Stimulated activated CD8-positive, alpha-beta memory T cell treated with anti-CD3 and anti-CD28 coated beads, Interleukin-12 subunit alpha, Interleukin-12 subunit beta, amount 100 ng/mL, for 1 hour (primary cell): Measurements from ENCODE around the gene SLC25A4.
"Not testable (repeated sequence)": the region's sequence is repeated elsewhere in the genome, so short reads cannot be mapped to it uniquely, and the experiment has no call there.

Experiments
- DNase-seq: peaks from one replicate; pipeline ENCODE4 v3.0.0-alpha.2; 2020; ENCODE audit warnings: low read depth

The SLC25A4 gene

DNA sequence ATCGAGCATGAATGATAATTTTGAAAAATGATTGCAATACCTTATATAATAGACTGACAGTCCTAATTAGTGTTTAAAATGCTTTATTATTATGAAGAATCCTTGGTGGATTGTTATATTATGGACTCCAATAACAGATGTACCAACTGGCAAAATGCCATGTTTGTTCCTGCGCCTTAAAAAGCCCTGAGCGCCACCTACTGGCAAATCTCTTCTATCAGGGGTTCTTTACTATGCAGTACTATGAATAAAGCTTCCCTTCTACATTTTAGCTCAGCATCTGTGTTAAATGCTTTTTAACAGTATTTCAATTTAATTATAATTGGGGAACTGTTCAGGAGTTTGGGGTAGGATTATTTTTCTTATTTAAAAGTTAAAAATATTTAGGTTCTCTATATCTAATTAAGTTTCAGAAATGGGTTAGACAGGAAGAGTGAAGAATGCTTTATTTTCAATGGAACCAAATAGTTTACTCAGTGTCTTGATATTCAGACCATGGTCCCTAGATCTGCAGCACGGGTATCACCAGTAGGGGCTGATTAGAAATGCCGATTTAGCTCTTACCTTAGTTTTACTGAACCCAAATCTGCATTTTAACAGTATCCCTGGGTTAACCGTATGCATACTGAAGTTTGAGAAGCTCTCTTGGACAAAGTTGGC is 40.7 kb downstream of the SLC25A4 start:
- DNase-seq = peak; percentile 65

DNA sequence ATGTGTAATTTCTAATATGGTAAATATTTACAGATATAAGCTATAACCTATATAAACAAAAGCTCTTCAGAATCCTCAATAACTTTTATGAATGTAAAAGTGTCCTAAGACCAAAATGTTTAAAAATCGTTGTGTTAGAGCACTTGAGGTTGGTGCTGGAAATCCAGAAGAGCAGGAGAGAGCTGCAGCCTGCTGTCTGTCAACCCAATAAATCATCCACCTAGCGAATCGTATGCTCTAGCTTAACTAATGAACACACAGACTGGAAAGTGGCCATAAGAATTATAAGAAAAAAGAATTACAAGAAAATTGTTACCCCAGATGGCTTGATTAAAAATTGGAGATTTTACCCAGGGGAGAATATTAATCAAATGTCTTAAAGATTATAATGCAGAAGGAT is 43.7 kb downstream of the SLC25A4 start:
- DNase-seq = no peak

DNA sequence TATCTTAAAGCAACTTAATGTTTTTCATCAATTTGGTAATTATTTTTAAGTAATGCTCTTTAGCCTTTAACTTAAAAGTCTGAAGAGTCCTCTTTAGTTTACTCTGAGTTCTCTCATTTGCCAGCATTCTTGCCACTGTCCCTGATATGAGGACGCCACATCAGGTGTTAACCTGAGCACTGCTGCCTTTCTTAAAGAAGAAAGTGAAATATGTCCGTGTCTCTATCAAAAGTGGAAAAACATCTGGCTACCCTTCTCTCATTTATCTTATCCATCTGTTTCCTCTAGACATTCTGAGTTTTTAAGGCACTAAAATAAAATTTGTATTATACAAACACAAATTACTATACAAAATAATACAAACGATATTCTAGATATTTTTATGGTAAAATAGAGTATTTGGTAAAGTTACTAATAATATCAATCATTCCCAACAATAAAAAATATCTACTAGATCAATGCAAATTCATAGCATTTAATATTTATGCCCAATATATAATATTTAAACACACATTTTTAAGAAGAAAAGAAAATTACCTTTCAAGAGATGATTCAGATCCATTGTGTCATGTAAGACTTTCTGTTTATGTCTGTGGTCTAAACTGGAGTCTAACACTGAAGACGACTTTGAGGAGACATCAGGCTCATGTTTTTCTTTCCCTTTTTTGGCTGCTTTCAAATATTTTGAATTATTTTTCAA is 46.7 kb downstream of the SLC25A4 start:
- DNase-seq = no peak

DNA sequence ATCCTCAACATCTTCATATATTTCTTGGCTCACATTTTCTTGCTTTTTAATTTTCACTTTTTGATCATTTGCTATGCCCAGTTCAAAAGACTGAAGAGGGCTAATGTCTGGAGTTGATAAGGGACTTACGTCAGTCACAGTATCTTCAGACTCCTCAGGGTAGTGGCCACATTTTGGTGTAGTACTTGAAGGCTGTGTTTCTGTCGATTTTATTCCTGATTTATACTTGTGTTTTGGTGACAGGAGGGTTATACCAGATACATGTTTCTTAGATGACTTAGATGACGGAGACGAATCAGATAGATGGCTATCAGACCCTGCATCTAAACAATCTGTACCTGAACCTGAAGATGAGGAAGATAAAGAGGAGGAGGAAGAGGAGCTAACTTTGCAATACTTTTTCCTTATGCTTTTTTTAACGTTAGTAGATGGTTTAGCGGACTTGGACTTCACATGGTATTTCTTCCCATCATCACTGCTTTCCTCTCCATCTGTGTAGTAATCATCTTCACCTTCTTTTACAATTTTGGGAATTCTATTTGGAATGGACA is 47.3 kb downstream of the SLC25A4 start:
- DNase-seq = no peak

DNA sequence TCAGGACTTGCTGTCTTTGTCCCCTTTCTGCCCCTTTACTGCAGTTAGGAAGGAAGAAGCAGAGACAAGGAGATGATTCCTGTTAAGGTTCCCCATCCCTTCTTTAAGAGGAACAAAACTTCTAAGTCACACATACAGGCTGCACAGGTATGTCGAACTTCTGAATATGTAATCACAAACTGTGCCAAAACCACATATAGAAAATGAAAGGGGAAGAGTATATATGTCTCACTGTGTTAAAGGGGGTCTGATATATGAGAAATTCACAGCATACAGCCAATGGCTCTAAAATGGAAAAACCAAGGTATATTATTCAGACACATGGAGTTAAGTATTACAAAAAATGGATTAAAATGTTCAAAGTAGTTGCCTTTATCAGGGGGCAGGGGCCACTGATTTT is 49.0 kb downstream of the SLC25A4 start:
- DNase-seq = no peak

DNA sequence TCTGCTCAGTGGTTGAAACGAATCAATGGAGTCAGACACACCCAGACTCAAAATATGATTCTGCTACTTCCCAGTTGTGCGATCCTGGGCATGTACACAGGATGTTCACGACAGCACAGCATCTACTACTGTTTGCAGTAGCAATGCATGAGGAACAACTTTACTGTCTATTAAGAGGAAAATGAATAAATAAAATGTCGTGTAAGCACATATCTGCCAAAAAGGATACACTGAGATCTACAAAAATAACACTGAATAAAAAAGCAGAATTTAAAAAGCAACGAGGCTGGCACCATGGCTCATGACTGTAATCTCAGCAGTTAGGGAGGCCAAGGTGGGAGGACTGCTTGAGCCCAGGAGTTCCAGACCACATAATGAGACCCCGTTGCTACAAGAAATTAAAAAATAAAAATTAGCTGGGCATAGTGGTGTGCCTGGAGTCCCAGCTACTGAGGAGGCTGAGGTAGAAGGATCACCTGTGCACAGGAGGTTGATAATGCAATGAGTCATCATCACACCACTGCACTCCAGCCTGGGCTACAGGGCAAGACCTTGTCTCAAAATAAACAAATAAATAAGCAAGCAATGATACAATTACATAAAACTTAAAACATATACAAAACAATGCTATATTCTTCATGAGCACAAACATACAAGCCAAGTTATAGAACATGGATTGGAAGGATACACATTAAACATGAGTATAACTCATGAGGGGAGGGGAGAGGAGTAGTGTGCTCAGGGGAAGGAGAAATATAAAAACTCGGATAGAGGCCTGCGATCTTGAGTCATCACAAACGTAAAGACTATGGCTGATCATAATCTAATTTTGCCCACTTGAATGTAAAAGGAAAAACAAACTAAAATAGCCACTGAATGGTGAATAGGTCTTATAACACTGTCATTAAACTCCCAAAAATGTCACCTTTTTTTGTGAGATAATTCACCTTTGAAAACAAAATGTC is 52.1 kb downstream of the SLC25A4 start:
- no peak for DNase-seq

DNA sequence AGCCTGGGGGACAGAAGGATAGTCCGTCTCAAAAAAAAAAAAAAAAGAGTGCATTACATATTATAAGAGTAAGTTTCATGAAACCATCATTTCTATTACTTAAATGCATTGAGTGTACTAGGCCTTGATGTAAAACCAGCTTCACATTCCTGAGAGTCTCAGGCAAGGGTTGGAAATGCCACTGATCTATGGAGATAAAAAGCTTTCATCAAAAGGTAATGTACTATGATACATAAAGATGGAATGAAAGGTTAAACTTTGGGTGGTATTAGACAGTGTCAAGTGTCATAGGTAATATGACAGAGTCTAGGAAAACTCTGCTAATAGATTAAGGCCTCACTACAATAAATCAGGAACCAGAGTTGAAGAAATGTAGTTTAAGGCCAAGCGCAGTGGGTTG is 53.4 kb downstream of the SLC25A4 start:
- DNase-seq = no peak

- not testable (repeated sequence) for DNase-seq
Measured at GRCh38 chr4:185198189-185198588, 55.1 kb downstream of the SLC25A4 start.
